ENCODE data around the gene LRSAM1.

DNA sequence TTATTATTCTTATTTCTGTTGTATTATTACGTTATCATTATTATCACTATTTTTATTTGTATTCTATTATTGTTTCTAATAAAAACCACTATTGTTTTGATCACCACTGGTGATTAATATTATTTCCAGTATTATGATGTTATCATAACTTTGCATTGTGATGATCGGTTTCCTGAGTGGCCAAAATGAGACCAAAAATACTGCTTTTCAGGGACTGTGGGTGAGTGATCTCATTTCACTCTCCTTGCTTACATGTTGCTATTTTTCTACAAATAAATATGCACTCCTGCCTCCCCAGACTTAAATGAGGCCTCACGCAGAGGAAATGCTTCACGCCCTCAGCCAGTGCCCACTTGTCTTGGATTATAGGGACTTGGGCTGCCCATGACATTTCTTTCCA lies 78.4 kb downstream of the LRSAM1 start:
- TF ChIP-seq, protein P1, sequence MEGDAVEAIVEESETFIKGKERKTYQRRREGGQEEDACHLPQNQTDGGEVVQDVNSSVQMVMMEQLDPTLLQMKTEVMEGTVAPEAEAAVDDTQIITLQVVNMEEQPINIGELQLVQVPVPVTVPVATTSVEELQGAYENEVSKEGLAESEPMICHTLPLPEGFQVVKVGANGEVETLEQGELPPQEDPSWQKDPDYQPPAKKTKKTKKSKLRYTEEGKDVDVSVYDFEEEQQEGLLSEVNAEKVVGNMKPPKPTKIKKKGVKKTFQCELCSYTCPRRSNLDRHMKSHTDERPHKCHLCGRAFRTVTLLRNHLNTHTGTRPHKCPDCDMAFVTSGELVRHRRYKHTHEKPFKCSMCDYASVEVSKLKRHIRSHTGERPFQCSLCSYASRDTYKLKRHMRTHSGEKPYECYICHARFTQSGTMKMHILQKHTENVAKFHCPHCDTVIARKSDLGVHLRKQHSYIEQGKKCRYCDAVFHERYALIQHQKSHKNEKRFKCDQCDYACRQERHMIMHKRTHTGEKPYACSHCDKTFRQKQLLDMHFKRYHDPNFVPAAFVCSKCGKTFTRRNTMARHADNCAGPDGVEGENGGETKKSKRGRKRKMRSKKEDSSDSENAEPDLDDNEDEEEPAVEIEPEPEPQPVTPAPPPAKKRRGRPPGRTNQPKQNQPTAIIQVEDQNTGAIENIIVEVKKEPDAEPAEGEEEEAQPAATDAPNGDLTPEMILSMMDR (IDR thresholded peaks at IDR 0.05; ENCODE audit: low read depth, low read length) = no peak
- TF ChIP-seq POLR2A (IDR thresholded peaks at IDR 0.05; ENCODE audit: extremely low read depth, insufficient read length) = no peak
- TF ChIP-seq, protein P2, sequence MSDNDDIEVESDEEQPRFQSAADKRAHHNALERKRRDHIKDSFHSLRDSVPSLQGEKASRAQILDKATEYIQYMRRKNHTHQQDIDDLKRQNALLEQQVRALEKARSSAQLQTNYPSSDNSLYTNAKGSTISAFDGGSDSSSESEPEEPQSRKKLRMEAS (IDR thresholded peaks at IDR 0.05; ENCODE audit: low read depth, low read length) = no peak
- TF ChIP-seq MYC (IDR thresholded peaks at IDR 0.05; ENCODE audit: low read depth, low read length) = no peak

Measured in NB4 (cell line).